NT2/D1 (cell line): ENCODE results near the gene RTCA.
A peak's percentile ranks its signal among the peaks of the same experiment; 100 is the strongest.

ENCODE experiments used
- DNase-seq: peaks from one replicate; pipeline ENCODE4 v3.0.0-alpha.2; 2011; ENCODE audit warnings: low read depth, low spot score
- H3K27me3 ChIP-seq: 2 replicates; pipeline ENCODE4 v1.6.0; 2011; ENCODE audit warnings: mild to moderate bottlenecking; ENCODE audit not compliant: insufficient read length, insufficient read depth
- H3K36me3 ChIP-seq: 2 replicates; pipeline ENCODE4 v1.6.1; 2011; ENCODE audit warnings: mild to moderate bottlenecking, low read length, mixed read lengths; ENCODE audit not compliant: insufficient read depth, insufficient read length
- H3K4me1 ChIP-seq: 2 replicates; pipeline ENCODE4 v1.5.1; 2011; ENCODE audit not compliant: insufficient read depth, insufficient read length
- H3K4me3 ChIP-seq: 2 replicates; pipeline ENCODE4 v1.5.1; 2011; ENCODE audit warnings: low read depth; ENCODE audit not compliant: insufficient read length
- H3K9ac ChIP-seq: 2 replicates; pipeline ENCODE4 v1.6.0; 2011; ENCODE audit warnings: low read depth; ENCODE audit not compliant: insufficient read length
- H3K9me3 ChIP-seq: 2 replicates; pipeline ENCODE4 v1.5.1; 2011; ENCODE audit warnings: mild to moderate bottlenecking, low read length; ENCODE audit not compliant: insufficient read depth
- SUZ12 ChIP-seq: IDR thresholded peaks from 2 replicates; pipeline ENCODE4 v1.6.1; 2011; ENCODE audit not compliant: insufficient read length, insufficient read depth; ENCODE audit errors: extremely low read depth
- YY1 ChIP-seq: IDR thresholded peaks from 2 replicates; pipeline ENCODE4 v1.6.1; 2011; ENCODE audit not compliant: insufficient read length, insufficient read depth
- ZNF274 ChIP-seq: IDR thresholded peaks from 2 replicates; pipeline ENCODE4 v1.6.1; 2011; ENCODE audit warnings: mild to moderate bottlenecking, low read depth, low read length

The RTCA gene

DNA sequence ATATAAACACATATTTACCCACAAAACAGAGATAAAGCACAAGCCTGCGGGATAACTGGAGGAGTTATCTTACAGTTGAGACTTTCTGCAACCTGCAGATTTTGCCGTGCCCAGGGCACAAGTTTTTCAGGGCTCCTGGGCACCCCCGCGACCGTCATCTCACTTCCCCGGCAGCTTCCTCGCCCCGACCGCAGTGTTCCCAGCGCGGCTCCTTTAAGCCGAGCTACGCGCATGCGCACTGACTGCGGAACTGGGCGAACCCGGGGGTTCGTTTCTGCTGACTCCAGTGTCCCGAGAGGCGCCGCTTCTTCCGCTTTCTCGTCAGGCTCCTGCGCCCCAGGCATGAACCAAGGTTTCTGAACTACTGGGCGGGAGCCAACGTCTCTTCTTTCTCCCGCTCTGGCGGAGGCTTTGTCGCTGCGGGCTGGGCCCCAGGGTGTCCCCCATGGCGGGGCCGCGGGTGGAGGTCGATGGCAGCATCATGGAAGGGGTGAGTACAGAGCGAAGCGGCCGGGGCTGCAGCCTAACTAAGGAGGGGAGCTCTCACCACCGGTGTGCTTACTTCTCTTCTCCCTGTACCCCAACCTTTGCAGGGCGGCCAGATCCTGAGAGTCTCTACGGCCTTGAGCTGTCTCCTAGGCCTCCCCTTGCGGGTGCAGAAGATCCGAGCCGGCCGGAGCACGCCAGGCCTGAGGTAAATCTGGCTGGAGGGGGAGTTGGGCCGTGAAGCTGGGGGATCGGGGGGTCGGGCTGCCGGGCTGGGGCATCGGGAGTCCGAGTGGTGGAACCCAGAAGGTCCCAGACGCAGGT lies at the start of gene RTCA:
Gene RTCA, plus strand, starts transcription at position 286 of the 810 bp plus-strand sequence. Its CDS starts 160 bp downstream, at position 446.
- Histone ChIP-seq H3K4me1 (no peaks in the 10 kb centered on the region), H3K9ac (peak within 1 kb of the TSS; percentile 95), H3K4me3 (peak within 1 kb of the TSS; percentile 97), H3K27me3 (no peaks in the 10 kb centered on the region), H3K36me3 (peaks cover 43% of the 10 kb centered on the region), H3K9me3 (peaks cover 5% of the 10 kb centered on the region; the same call in 1 of the 2 replicates)
- TF ChIP-seq ZNF274 (no peak), YY1 (no peak), SUZ12 (no peak)
- DNase-seq, result peak; percentile 88

DNA sequence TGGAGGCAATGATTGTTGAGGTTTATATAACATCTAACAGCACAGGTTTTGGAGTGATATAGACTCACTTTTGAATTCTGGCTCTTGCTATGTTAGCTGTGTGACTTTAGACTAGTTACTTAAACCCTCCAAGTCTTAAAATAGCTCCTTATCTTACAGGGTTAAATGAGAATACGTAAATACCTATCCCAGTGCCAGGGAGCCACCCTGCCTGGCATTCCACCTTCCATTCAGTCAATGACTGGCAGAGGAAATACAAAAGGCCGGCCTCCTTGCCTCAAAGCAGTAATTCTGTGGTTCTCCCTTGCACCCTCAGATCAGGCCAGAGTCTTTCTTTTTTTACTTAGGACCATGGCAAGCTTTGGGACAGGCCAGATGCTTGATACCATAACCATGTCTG lies 48.2 kb upstream of the RTCA start:
- H3K36me3 ChIP-seq, result peaks cover 38% of the 10 kb centered on the region

DNA sequence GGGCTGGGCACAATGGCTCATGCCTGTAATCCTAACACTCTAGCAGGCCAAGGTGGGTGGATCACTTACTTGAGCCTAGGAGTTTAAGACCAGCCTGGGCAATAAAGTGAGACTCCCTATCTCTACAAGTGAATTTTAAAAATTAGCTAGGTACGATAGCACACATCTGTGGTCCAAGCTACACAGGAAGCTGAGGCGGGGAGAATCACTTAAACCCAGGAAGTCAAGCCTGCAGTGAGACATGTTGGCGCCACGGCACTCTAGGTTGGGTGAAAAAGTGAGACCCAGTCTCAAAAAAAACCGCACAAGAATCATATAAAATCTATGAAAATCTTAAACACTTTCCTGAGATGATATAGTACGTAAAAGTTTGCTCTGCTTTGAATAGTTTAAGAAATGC lies 46.6 kb upstream of the RTCA start:
- H3K9me3 ChIP-seq, result no peaks in the 10 kb centered on the region
- TF ChIP-seq ZNF274 (no peak), YY1 (no peak), SUZ12 (no peak)
- no peaks in the 10 kb centered on the region for H3K4me1 ChIP-seq
- H3K4me3 ChIP-seq, result no peak overlapping the region
- no peak for DNase-seq
- H3K36me3 ChIP-seq, result peaks cover 25% of the 10 kb centered on the region
- H3K9ac ChIP-seq, result no peak overlapping the region
- H3K27me3 ChIP-seq, result no peaks in the 10 kb centered on the region

More for the DNA sequence above, 48.2 kb upstream of the RTCA start:
- no peak for DNase-seq
- H3K27me3 ChIP-seq, result no peaks in the 10 kb centered on the region
- no peak overlapping the region for H3K9ac ChIP-seq
- H3K4me1 ChIP-seq, result no peaks in the 10 kb centered on the region
- TF ChIP-seq SUZ12 (no peak), ZNF274 (no peak), YY1 (no peak)
- H3K9me3 ChIP-seq, result no peaks in the 10 kb centered on the region
- H3K4me3 ChIP-seq, result no peak overlapping the region

DNA sequence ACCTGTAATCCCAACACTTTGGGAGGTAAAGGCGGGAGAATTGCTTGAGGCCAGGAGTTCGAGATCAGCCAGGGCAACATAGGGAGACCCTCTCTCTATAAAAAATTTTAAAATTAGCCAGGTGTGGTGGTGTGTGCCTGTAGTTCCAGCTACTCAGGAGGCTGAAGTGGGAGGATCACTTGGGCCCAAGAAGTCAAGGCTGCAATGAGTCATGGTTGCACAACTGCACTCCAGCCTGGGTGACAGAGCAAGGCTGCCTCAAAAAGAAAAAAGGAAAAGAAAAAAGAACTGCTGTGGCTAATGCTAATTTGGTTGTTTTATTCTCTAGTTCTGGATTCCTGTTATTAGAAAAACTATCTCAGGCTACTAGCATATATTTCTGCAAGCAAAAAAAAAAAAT lies 46.1 kb upstream of the RTCA start:
- H3K4me3 ChIP-seq, result no peak overlapping the region
- DNase-seq, result no peak
- no peaks in the 10 kb centered on the region for H3K9me3 ChIP-seq
- no peaks in the 10 kb centered on the region for H3K27me3 ChIP-seq
- H3K36me3 ChIP-seq, result peaks cover 21% of the 10 kb centered on the region
- no peak overlapping the region for H3K9ac ChIP-seq
- H3K4me1 ChIP-seq, result no peaks in the 10 kb centered on the region
- TF ChIP-seq SUZ12 (no peak), YY1 (no peak), ZNF274 (no peak)

DNA sequence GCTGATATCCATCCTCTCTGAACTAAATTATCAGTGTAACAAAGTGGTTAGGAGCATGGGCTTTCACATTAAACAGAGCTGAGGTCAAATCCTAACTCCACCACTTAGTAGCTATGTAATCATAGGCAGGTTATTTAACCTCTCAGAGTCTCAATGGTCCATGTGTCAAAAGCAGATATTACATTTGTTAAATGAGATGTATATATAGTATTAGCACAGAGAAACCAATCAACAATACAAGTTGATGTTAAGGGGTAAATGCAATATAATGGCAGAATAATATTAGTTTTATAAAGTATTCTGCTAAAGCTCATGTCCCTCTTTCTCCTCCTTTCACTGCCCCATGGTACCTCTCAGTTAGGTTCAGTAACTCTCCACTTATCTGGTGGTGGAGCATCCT lies 43.6 kb upstream of the RTCA start:
- Histone ChIP-seq H3K36me3 (peaks cover 13% of the 10 kb centered on the region), H3K4me3 (no peak overlapping the region), H3K27me3 (no peaks in the 10 kb centered on the region), H3K9me3 (no peaks in the 10 kb centered on the region), H3K4me1 (no peaks in the 10 kb centered on the region), H3K9ac (no peak overlapping the region)
- no peak for DNase-seq
- TF ChIP-seq SUZ12, result no peak
- TF ChIP-seq YY1, result no peak
- TF ChIP-seq ZNF274, result no peak

DNA sequence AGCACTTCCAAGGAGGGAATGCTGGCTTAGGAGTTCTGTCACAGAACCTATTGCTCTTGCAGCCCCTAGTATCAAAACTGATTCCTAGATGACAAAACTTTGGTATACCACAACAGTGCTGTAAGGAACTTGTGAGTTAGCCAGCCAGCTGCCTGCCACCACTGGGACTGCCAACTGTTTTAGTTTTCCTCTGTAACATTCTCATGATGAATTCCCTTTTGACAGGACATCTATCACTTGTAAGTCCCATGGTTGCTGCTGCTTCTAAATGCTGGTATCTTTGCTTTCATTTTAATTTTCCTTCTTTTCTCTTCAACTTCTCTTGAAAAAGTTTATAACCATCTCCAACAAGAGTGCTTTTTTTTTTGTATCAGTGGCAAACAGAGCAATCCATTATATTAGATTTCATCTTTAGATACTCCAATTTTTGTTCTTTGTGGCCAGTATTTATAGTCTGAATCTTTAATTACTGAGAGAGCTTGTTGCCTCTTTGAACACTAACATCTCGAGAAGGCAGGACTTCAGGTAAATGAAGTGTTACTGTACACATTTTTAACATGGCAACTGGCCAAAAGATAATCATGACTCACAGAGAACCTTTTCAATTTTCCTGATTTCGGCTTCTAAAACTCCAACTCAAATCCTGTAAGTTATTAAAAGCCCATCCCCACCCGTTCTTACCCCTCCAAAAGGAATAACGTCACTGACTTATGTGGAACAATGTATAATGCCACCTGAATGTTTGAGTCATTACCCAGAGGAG lies 36.2 kb upstream of the RTCA start:
- H3K4me1 ChIP-seq, result no peaks in the 10 kb centered on the region
- TF ChIP-seq ZNF274, result no peak
- no peak for TF ChIP-seq YY1
- TF ChIP-seq SUZ12, result no peak

DNA sequence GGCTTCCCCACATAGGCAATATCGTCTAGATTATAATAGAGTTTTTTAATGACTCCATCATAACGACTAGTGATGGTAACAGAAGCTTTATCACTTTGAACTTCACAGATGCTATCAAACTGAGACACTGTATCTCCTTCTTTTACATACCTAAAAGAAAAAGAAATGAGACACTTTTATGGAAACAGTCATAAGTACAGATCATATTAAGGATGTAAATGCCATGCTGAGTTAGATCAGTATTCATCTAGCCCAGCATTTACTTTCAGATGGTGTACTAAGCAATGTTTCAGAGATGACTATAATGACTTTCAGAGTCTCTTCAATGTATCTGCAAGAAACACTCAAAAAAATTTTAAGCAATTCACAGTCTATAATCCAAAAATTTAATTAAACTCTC lies 35.3 kb upstream of the RTCA start:
- Histone ChIP-seq H3K4me3 (no peak overlapping the region), H3K9me3 (no peaks in the 10 kb centered on the region), H3K27me3 (no peaks in the 10 kb centered on the region), H3K4me1 (no peaks in the 10 kb centered on the region), H3K9ac (no peak overlapping the region), H3K36me3 (peaks cover 60% of the 10 kb centered on the region)
- TF ChIP-seq ZNF274, result no peak
- no peak for TF ChIP-seq YY1
- TF ChIP-seq SUZ12, result no peak
- DNase-seq, result no peak

More for the DNA sequence above, 36.2 kb upstream of the RTCA start:
- Histone ChIP-seq H3K27me3 (no peaks in the 10 kb centered on the region), H3K9me3 (no peaks in the 10 kb centered on the region), H3K9ac (no peak overlapping the region), H3K36me3 (peaks cover 51% of the 10 kb centered on the region), H3K4me3 (no peak overlapping the region)
- no peak for DNase-seq
